K562 (cell line): ENCODE results near the gene LRRC8E. TPM values are rescaled to one million over a fixed set of nuclear protein-coding genes. Genes with fewer than 3 reads are reported as not detected.

Experiments used
- AFF4 ChIP-seq: sonication (generic); formaldehyde crosslinking; IDR thresholded peaks from 2 replicates; pipeline ENCODE4 v1.8.0; 2023; ENCODE audit warnings: mild to moderate bottlenecking, missing genetic modification reagents
- CEBPB ChIP-seq: fragments of 450-650 bp; IDR thresholded peaks from 2 replicates; pipeline ENCODE4 v1.6.1; 2016; ENCODE audit warnings: missing genetic modification characterization, missing compliant biosample characterization
- DDX20 ChIP-seq: fragments of 450-650 bp; IDR thresholded peaks from 2 replicates; pipeline ENCODE4 v1.6.1; 2016; ENCODE audit warnings: missing genetic modification characterization, low read depth, mild to moderate bottlenecking, missing compliant biosample characterization, moderate library complexity
- E2F6 ChIP-seq, 2 experiments: IDR thresholded peaks; 2 replicates each; pipeline ENCODE4 v1.6.1; 2011; ENCODE audit warnings: borderline replicate concordance in 1 of 2, control low read depth in 1 of 2, low read depth in 1 of 2, low read length in 1 of 2, mild to moderate bottlenecking in 1 of 2, mixed read lengths in 1 of 2, moderate library complexity in 1 of 2; ENCODE audit not compliant: insufficient read depth in 1 of 2, insufficient read length in 1 of 2, poor library complexity in 1 of 2, severe bottlenecking in 1 of 2; ENCODE audit errors: extremely low read depth in 1 of 2
- EWSR1 ChIP-seq: fragments of 450-650 bp; IDR thresholded peaks from 2 replicates; pipeline ENCODE4 v1.6.1; 2018; ENCODE audit warnings: borderline replicate concordance, mild to moderate bottlenecking, low read depth, moderate library complexity; ENCODE audit not compliant: partially characterized antibody
- IRF1 ChIP-seq: sonication (generic); formaldehyde crosslinking; IDR thresholded peaks from 2 replicates; pipeline ENCODE4 v1.8.0; 2022; ENCODE audit warnings: missing genetic modification reagents, mild to moderate bottlenecking, borderline replicate concordance
- KDM5B ChIP-seq: fragments of 200-600 bp; sonication (generic); IDR thresholded peaks from 2 replicates; pipeline ENCODE4 v1.6.1; 2012; ENCODE audit warnings: low read depth, mild to moderate bottlenecking, moderate library complexity, low read length, control low read depth, inconsistent platforms; ENCODE audit not compliant: insufficient replicate concordance
- RFX5 ChIP-seq: IDR thresholded peaks from 2 replicates; pipeline ENCODE4 v1.6.1; 2011; ENCODE audit warnings: low read depth, mild to moderate bottlenecking, improper control_type of control experiment, low read length
- SMC3 ChIP-seq: conservative IDR thresholded peaks from 2 replicates; pipeline ENCODE4 v1.6.1; 2011; ENCODE audit warnings: low read depth, low read length, improper control_type of control experiment; ENCODE audit not compliant: insufficient read depth
- ZBTB12 ChIP-seq: fragments of 250-450 bp; sonication (Bioruptor Pico); IDR thresholded peaks from 2 replicates; pipeline ENCODE4 v1.4.0; 2020
- ZNF212 ChIP-seq: fragments of 450-650 bp; formaldehyde crosslinking; IDR thresholded peaks from 2 replicates; pipeline ENCODE4 v1.4.0; 2020; ENCODE audit warnings: mild to moderate bottlenecking
- polyA plus RNA-seq, 8 experiments: library from polyadenylated mRNA; depleted of rRNA in 4 of 8; stranded (reverse) in 5 of 8; unstranded in 3 of 8; fragments of >200 nt; fragmentation: Nextera tagmentation in 2 of 8; fragmentation: Illumina TruSeq in 1 of 8; extraction: Ambion mirVana in 2 of 8; extraction: Trizol in 1 of 8; gene quantifications; 2 replicates each; pipeline versions ENCODE4 v1.2.1 to v1.2.3, GENCODE V29; 2011 to 2014; ENCODE audit warnings: inconsistent platforms in 1 of 8, missing spikeins in 1 of 8
- total RNA-seq, 7 experiments: library from RNA; depleted of rRNA in 6 of 7; stranded (reverse); fragments of >200 nt in 6 of 7; fragmentation: Illumina TruSeq in 2 of 7; extraction: Trizol in 2 of 7; gene quantifications; 2 replicates each; pipeline versions ENCODE4 v1.2.1 to v1.2.3, GENCODE V29; 2011 to 2021; ENCODE audit warnings: low replicate concordance in 1 of 7
- TF ChIP-seq, protein P1 (sequence below), 2 experiments: IDR thresholded peaks; 2 replicates each; pipeline ENCODE4 v1.6.1; 2012; ENCODE audit warnings: improper control_type of control experiment in 2 of 2, low read depth in 2 of 2, low read length in 2 of 2, borderline replicate concordance in 1 of 2

Gene LRRC8E
- total and polyA plus RNA-seq, 9 of the 15 experiments (the other 6 are each of a cell fraction or from before 2014, with no cell fraction given) = 0.08 to 5.7 (median 3.5) TPM; not detected in 1

DNA sequence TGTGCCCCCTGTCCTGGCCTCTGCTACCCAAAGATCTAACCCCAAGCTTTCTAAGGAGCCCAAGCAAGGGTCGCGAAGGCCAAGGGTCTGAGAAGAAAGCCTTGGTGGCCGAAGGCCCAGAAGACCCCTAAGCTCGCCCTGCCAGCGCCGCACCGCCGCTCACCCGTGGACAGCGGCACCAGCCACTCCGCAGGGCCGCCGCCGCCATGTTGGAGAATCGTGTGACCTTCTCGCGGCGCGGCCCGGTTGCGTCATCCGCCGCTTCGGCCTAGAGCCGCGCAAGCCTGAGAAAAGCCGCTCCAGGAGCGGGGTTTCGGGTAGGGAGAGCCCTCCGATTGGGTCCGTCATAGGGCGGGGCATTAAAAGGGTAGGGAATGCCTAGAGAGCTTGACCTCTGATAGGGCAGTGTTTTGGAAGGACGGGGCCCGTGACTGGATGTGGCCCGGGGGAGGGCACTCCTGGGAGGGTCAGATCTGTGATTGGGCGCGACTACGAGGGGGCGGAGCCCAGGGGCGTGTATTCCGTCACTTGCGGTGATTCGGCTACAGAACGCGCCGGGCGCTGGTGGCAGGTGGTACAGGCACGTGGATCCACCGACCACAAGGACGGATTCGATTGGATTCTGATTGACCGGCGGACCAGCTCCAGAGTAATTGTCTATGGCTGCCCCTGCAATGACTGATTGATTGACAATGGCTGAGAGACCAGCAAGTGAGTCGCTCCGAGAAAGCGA is 55.3 kb downstream of the LRRC8E start, which contains the start of gene TIMM44 (continued):
- TF ChIP-seq E2F6 (IDR thresholded peaks at IDR 0.05; ENCODE audit: borderline replicate concordance in 1 of 2, extremely low read depth in 1 of 2, insufficient read depth in 1 of 2, insufficient read length in 1 of 2, low read depth in 1 of 2, low read length in 1 of 2, poor library complexity in 1 of 2, severe bottlenecking in 1 of 2) = peak; percentile 83 to 87
- TF ChIP-seq RFX5 = no peak
- peak; percentile 86 for TF ChIP-seq ZBTB12 (CRISPR knock-in tag)
- no peak for TF ChIP-seq ZNF212 (CRISPR knock-in tag)
- TF ChIP-seq, protein P1, sequence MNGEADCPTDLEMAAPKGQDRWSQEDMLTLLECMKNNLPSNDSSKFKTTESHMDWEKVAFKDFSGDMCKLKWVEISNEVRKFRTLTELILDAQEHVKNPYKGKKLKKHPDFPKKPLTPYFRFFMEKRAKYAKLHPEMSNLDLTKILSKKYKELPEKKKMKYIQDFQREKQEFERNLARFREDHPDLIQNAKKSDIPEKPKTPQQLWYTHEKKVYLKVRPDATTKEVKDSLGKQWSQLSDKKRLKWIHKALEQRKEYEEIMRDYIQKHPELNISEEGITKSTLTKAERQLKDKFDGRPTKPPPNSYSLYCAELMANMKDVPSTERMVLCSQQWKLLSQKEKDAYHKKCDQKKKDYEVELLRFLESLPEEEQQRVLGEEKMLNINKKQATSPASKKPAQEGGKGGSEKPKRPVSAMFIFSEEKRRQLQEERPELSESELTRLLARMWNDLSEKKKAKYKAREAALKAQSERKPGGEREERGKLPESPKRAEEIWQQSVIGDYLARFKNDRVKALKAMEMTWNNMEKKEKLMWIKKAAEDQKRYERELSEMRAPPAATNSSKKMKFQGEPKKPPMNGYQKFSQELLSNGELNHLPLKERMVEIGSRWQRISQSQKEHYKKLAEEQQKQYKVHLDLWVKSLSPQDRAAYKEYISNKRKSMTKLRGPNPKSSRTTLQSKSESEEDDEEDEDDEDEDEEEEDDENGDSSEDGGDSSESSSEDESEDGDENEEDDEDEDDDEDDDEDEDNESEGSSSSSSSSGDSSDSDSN (IDR thresholded peaks at IDR 0.05; ENCODE audit: borderline replicate concordance in 1 of 2, low read depth in 2 of 2, low read length in 2 of 2) = peak; percentile 41 to 51; a peak in 1 of 4 replicates
- TF ChIP-seq IRF1 (CRISPR knock-in tag) = no peak
- TF ChIP-seq KDM5B = peak; percentile 96
- TF ChIP-seq CEBPB (tag) = peak; percentile 99
- TF ChIP-seq EWSR1 = no peak
- no peak for TF ChIP-seq DDX20
- TF ChIP-seq AFF4 (CRISPR knock-in tag) = peak; percentile 65; the same call in 1 of the 2 replicates
- no peak for TF ChIP-seq SMC3
